Thyroid gland (tissue), 4 donors: ENCODE measurements around the gene PTPRN2.

ENCODE experiments used
- POLR2A ChIP-seq, 2 donors: fragments of 450-650 bp; IDR thresholded peaks; one replicate each; pipeline ENCODE4 v1.6.1; 2017; ENCODE audit warnings: antibody characterized with exemption in 2 of 2, mild to moderate bottlenecking in 2 of 2, moderate library complexity in 1 of 2
- TF ChIP-seq, protein P1 (sequence below), 6 experiments: fragments of 200-600 bp in 3 of 6; fragments of 450-650 bp in 3 of 6; sonication (generic) in 3 of 6; IDR thresholded peaks; one replicate each; pipeline ENCODE4 v1.5.1; 2016 to 2019; ENCODE audit warnings: antibody characterized with exemption in 6 of 6, mild to moderate bottlenecking in 2 of 6, inconsistent platforms in 1 of 6, moderate library complexity in 1 of 6

GRCh38 chr7:158270106-158270775, 317.4 kb downstream of the PTPRN2 start:
- TF ChIP-seq POLR2A (IDR thresholded peaks at IDR 0.05), result no peak
- TF ChIP-seq, protein P1, sequence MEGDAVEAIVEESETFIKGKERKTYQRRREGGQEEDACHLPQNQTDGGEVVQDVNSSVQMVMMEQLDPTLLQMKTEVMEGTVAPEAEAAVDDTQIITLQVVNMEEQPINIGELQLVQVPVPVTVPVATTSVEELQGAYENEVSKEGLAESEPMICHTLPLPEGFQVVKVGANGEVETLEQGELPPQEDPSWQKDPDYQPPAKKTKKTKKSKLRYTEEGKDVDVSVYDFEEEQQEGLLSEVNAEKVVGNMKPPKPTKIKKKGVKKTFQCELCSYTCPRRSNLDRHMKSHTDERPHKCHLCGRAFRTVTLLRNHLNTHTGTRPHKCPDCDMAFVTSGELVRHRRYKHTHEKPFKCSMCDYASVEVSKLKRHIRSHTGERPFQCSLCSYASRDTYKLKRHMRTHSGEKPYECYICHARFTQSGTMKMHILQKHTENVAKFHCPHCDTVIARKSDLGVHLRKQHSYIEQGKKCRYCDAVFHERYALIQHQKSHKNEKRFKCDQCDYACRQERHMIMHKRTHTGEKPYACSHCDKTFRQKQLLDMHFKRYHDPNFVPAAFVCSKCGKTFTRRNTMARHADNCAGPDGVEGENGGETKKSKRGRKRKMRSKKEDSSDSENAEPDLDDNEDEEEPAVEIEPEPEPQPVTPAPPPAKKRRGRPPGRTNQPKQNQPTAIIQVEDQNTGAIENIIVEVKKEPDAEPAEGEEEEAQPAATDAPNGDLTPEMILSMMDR (IDR thresholded peaks at IDR 0.05), result no peak
